OCI-LY3 (cell line): ENCODE measurements around the gene CLDN5.

Experiments
- H2AFZ ChIP-seq: fragments of 200-600, 300-600 bp; shearing (Covaris generic); 2 replicates; pipeline ENCODE4 v1.6.0; 2014; ENCODE audit warnings: antibody characterized with exemption, low read depth, low read length
- H3K27ac ChIP-seq: fragments of 200-600, 300-600 bp; sonication (generic); 2 replicates; pipeline ENCODE4 v1.5.1; 2014; ENCODE audit warnings: mild to moderate bottlenecking, low read length, moderate library complexity, mixed read lengths
- H3K27me3 ChIP-seq: fragments of 200-600, 300-600 bp; sonication (generic); 2 replicates; pipeline ENCODE4 v1.6.1; 2014; ENCODE audit warnings: low read depth, low read length, mixed read lengths
- H3K36me3 ChIP-seq: fragments of 200-600, 300-600 bp; sonication (generic); replicated peaks from 2 replicates; pipeline ENCODE3; 2014; ENCODE audit warnings: low read depth, low read length, mixed read lengths
- H3K4me1 ChIP-seq: fragments of 300-600, 200-600 bp; sonication (generic); 2 replicates; pipeline ENCODE4 v1.6.1; 2014; ENCODE audit warnings: low read length, mixed read lengths
- H3K4me2 ChIP-seq: fragments of 200-600, 300-600 bp; sonication (generic); 2 replicates; pipeline ENCODE4 v1.6.1; 2014; ENCODE audit warnings: low read length, mixed read lengths
- H3K4me3 ChIP-seq: fragments of 300-600, 200-600 bp; sonication (generic); 2 replicates; pipeline ENCODE4 v1.5.1; 2014; ENCODE audit warnings: antibody characterized with exemption, mild to moderate bottlenecking, low read length, moderate library complexity
- H3K79me2 ChIP-seq: fragments of 300-600, 200-600 bp; shearing (Covaris generic); 2 replicates; pipeline ENCODE4 v1.6.1; 2014; ENCODE audit warnings: mild to moderate bottlenecking, low read length, mixed read lengths
- H3K9ac ChIP-seq: fragments of 300-600, 200-600 bp; shearing (Covaris generic); 2 replicates; pipeline ENCODE4 v1.6.0; 2014; ENCODE audit warnings: mild to moderate bottlenecking, low read length, moderate library complexity
- H3K9me3 ChIP-seq: fragments of 200-600, 300-600 bp; shearing (Covaris generic); 2 replicates; pipeline ENCODE4 v1.6.1; 2014; ENCODE audit warnings: low read length, mixed read lengths; ENCODE audit not compliant: insufficient read depth
- H4K20me1 ChIP-seq: fragments of 200-600, 300-600 bp; sonication (generic); 2 replicates; pipeline ENCODE4 v1.6.1; 2016; ENCODE audit warnings: low read length, mixed read lengths; ENCODE audit not compliant: insufficient read depth
- EZH2phosphoT487 ChIP-seq: fragments of 200-600 bp; shearing (Covaris generic); IDR thresholded peaks from 2 replicates; pipeline ENCODE4 v1.6.1; 2018; ENCODE audit warnings: antibody characterized with exemption, mixed run types, low read depth
- TF ChIP-seq, protein P1 (sequence below): fragments of 200-600, 300-600 bp; sonication (generic); IDR thresholded peaks from 2 replicates; pipeline ENCODE4 v1.5.1; 2014; ENCODE audit warnings: antibody characterized with exemption, low read length, low read depth

The CLDN5 gene

GRCh38 chr22:19499236-19499879 is 24.9 kb downstream of the CLDN5 start:
- H3K4me3 ChIP-seq, result no peak overlapping the region
- TF ChIP-seq, protein P1, sequence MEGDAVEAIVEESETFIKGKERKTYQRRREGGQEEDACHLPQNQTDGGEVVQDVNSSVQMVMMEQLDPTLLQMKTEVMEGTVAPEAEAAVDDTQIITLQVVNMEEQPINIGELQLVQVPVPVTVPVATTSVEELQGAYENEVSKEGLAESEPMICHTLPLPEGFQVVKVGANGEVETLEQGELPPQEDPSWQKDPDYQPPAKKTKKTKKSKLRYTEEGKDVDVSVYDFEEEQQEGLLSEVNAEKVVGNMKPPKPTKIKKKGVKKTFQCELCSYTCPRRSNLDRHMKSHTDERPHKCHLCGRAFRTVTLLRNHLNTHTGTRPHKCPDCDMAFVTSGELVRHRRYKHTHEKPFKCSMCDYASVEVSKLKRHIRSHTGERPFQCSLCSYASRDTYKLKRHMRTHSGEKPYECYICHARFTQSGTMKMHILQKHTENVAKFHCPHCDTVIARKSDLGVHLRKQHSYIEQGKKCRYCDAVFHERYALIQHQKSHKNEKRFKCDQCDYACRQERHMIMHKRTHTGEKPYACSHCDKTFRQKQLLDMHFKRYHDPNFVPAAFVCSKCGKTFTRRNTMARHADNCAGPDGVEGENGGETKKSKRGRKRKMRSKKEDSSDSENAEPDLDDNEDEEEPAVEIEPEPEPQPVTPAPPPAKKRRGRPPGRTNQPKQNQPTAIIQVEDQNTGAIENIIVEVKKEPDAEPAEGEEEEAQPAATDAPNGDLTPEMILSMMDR, result no peak
- TF ChIP-seq EZH2phosphoT487, result no peak
- H3K4me1 ChIP-seq, result no peaks in the 10 kb centered on the region
- no peak overlapping the region for H3K4me2 ChIP-seq
- peaks cover 46% of the 10 kb centered on the region for H3K36me3 ChIP-seq
- H3K79me2 ChIP-seq, result no peaks in the 10 kb centered on the region
- H3K27me3 ChIP-seq, result no peaks in the 10 kb centered on the region
- H3K9me3 ChIP-seq, result no peaks in the 10 kb centered on the region
- H2AFZ ChIP-seq, result no peak overlapping the region
- no peak overlapping the region for H3K27ac ChIP-seq
- H3K9ac ChIP-seq, result no peak overlapping the region
- H4K20me1 ChIP-seq, result no peaks in the 10 kb centered on the region

DNA sequence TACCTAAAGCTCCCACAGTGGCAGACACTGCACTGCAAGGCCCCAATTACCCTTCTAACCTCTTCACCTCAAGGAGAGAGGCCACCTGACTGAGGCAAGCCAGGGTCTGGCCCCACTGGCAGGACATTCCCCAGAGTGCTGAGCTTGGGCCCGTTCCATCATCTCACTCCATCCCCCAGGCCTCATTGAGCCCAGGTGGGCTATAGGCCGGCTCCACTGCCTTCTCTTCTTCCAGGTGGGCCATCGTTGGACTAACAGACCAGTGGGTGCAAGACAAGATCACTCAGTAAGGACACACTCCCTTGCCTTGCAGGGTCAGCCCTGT is 25.4 kb downstream of the CLDN5 start:
- H3K4me3 ChIP-seq, result no peak overlapping the region
- no peaks in the 10 kb centered on the region for H3K27me3 ChIP-seq
- no peak overlapping the region for H2AFZ ChIP-seq
- H3K9me3 ChIP-seq, result no peaks in the 10 kb centered on the region
- no peak overlapping the region for H3K4me2 ChIP-seq
- H3K79me2 ChIP-seq, result no peaks in the 10 kb centered on the region
- no peaks in the 10 kb centered on the region for H3K4me1 ChIP-seq
- no peak overlapping the region for H3K9ac ChIP-seq
- H3K36me3 ChIP-seq, result peaks cover 46% of the 10 kb centered on the region
- no peak overlapping the region for H3K27ac ChIP-seq
- TF ChIP-seq EZH2phosphoT487, result no peak
- TF ChIP-seq, protein P1, result no peak
- H4K20me1 ChIP-seq, result no peaks in the 10 kb centered on the region

GRCh38 chr22:19498154-19498865 is 25.9 kb downstream of the CLDN5 start:
- no peak overlapping the region for H3K4me3 ChIP-seq
- H3K4me2 ChIP-seq, result no peak overlapping the region
- H3K4me1 ChIP-seq, result no peaks in the 10 kb centered on the region
- H2AFZ ChIP-seq, result no peak overlapping the region
- H3K9ac ChIP-seq, result no peak overlapping the region
- no peaks in the 10 kb centered on the region for H3K27me3 ChIP-seq
- no peak for TF ChIP-seq EZH2phosphoT487
- TF ChIP-seq, protein P1, result no peak
- H4K20me1 ChIP-seq, result no peaks in the 10 kb centered on the region
- no peaks in the 10 kb centered on the region for H3K79me2 ChIP-seq
- no peaks in the 10 kb centered on the region for H3K9me3 ChIP-seq
- no peak overlapping the region for H3K27ac ChIP-seq
- peaks cover 46% of the 10 kb centered on the region for H3K36me3 ChIP-seq

DNA sequence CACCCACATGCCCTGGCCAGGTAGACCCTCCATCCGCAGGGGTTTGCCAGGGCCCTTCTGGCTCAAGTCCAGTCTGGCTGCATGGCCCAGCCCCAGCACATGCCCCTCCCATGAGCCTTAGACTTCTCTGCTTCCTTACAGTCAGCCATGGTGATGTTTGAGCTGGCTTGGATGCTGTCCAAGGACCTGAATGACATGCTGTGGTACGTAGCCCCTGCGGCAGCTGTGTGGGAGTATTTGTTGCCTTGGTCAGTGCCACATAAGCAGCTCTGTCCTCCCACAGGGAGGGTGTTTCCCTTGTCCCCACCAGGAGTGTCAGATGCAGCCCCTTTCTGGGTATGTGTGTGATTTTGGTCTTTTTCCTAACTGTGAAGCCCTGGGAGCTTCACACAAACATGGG is 27.0 kb downstream of the CLDN5 start:
- TF ChIP-seq EZH2phosphoT487, result no peak
- TF ChIP-seq, protein P1, result no peak
- H3K9ac ChIP-seq, result no peak overlapping the region

More for the DNA sequence above, 27.0 kb downstream of the CLDN5 start:
- H3K79me2 ChIP-seq, result no peaks in the 10 kb centered on the region; the same call in 1 of the 2 replicates
- H3K4me3 ChIP-seq, result no peak overlapping the region
- 0 out of 2 replicates have a peak, but pooled peaks cover 6% of the 10 kb centered on the region for H4K20me1 ChIP-seq
- H3K4me2 ChIP-seq, result no peak overlapping the region
- H3K9me3 ChIP-seq, result no peaks in the 10 kb centered on the region
- H3K27ac ChIP-seq, result no peak overlapping the region
- no peaks in the 10 kb centered on the region for H3K4me1 ChIP-seq
- H3K27me3 ChIP-seq, result no peaks in the 10 kb centered on the region
- peaks cover 55% of the 10 kb centered on the region for H3K36me3 ChIP-seq
- no peak overlapping the region for H2AFZ ChIP-seq
